ENCODE results near the gene CNTNAP2. TPM values are rescaled to one million over a fixed set of nuclear protein-coding genes. Genes with fewer than 3 reads are reported as not detected.
A peak's percentile ranks its signal among the peaks of the same experiment; 100 is the strongest.

The CNTNAP2 gene
- total RNA-seq, 1 donor from 2014 or later = 4.2 TPM

- Mint-ChIP-seq H3K9me3 (no peaks in the 10 kb centered on the region), H3K27ac (no peak overlapping the region), H3K4me1 (peaks cover 33% of the 10 kb centered on the region), H3K36me3 (no peaks in the 10 kb centered on the region), H3K4me3 (no peak overlapping the region), H3K27me3 (ENCODE audit: low read depth) (peaks cover 54% of the 10 kb centered on the region)
- TF ChIP-seq CTCF (IDR thresholded peaks at IDR 0.05; ENCODE audit: unreplicated experiment) = no peak
- no peak for DNase-seq (ENCODE audit: low spot score in 2 of 2, unreplicated experiment in 2 of 2)
Measured at GRCh38 chr7:148337246-148337965, 2220.8 kb downstream of the CNTNAP2 start.

DNA sequence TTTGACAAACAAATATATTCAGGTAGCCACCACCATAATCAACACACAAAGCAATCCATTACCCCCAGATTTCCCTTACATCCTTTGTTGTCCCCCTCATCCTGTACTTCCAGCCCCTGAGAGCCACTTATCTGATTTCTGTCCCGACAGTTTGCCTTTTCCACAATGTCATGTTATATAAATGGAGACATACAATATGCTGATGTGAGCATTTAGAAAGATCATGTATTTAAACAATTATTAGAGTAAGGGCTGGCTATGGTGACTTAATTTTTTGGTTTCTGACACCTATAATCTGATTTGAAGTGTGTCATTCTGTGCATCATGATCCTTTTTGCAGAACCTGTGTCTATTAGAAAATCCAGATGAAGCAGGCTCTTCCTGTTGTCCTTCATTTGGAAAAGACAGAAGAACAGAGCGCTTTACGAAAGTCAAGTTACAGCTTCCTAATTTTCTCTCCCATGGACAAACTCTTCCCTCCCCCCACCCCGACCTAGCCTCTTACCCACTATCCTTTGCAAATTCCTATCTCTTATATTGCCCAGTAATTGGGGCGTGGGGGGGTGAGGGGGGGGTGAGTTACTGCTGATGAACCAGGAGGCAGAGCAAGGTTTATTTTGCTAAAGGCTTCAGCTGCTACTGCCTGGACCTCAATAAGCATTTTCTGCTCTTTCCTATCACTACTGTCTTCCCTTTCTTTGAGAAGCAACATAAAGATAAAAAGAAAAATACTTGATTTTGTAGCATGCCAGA is 2221.6 kb downstream of the CNTNAP2 start:
- no peaks in the 10 kb centered on the region for H3K9me3 Mint-ChIP-seq
- TF ChIP-seq CTCF (IDR thresholded peaks at IDR 0.05; ENCODE audit: unreplicated experiment) = no peak
- peaks cover 33% of the 10 kb centered on the region for H3K4me1 Mint-ChIP-seq
- H3K27me3 Mint-ChIP-seq (ENCODE audit: low read depth) = peaks cover 61% of the 10 kb centered on the region
- peak overlapping the region; percentile 86 for H3K4me3 Mint-ChIP-seq
- H3K27ac Mint-ChIP-seq = no peak overlapping the region
- no peaks in the 10 kb centered on the region for H3K36me3 Mint-ChIP-seq
- DNase-seq (ENCODE audit: low spot score in 2 of 2, unreplicated experiment in 2 of 2) = no peak

DNA sequence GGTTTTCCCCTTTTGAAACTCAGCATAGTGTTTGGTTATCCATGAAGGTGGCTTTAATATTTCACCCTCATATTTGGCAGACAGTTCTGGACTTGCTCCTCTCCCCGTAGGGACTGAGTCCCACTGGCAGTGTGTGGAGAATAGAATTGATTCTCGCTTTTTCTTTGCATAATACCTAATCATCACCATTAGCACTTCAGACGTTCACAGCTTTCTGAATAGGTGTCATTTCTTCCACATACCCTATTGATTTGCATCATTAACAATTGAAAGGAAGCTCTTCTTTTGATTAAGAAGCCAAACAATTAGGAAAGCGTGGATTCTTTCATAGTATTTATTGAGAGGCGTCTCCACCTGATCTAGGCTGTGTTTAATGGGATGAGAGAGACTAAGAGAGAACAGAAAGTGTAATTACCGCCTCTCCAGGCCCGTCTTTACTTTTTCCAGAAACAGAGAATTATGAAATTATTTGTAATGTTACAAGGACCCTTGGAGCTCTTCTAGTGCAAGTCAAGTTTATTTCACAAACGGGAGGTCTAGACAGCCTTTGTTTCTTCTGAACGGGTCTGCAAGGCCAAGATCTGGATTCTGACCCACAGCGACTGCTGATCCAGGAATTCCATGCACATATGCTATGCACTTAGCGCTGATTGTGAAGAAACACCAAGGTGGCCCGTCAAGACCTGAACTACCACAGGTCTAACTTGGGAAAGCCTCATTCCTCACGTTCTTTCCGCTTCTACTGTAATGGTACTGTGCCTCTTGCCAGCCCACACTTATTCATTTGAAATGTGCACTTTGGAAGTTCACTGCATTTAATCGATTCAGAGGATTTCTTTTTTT is 2224.1 kb downstream of the CNTNAP2 start:
- peaks cover 34% of the 10 kb centered on the region for H3K4me1 Mint-ChIP-seq
- H3K27me3 Mint-ChIP-seq (ENCODE audit: low read depth) = peaks cover 63% of the 10 kb centered on the region
- H3K4me3 Mint-ChIP-seq = peak overlapping the region; percentile 86
- DNase-seq (ENCODE audit: low spot score in 2 of 2, unreplicated experiment in 2 of 2) = no peak
- TF ChIP-seq CTCF (IDR thresholded peaks at IDR 0.05; ENCODE audit: unreplicated experiment) = no peak
- no peaks in the 10 kb centered on the region for H3K36me3 Mint-ChIP-seq
- H3K9me3 Mint-ChIP-seq = no peaks in the 10 kb centered on the region
- H3K27ac Mint-ChIP-seq = no peak overlapping the region

DNA sequence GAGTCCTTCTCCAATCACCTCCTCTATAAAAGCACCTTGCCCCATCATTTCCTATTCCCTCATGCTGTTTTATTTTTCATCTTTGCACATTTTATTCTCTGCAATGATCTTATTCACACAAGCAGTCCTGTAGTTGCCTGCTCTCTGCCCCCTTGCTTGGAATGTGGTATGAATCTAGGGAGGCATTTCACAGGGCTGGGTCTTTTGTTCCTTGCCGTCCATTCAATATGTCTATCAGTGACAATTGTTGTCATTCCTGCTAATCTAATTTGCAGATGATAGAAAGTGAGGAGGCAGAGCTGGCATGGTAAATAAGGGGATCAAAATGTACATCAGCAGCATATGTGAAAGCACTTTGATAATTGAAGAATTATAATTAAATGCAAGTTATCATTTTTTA is 2227.8 kb downstream of the CNTNAP2 start:
- Mint-ChIP-seq H3K9me3 (no peaks in the 10 kb centered on the region), H3K27ac (no peak overlapping the region), H3K36me3 (no peaks in the 10 kb centered on the region), H3K4me1 (peaks cover 21% of the 10 kb centered on the region), H3K4me3 (no peak overlapping the region), H3K27me3 (ENCODE audit: low read depth) (peaks cover 39% of the 10 kb centered on the region)
- DNase-seq (ENCODE audit: low spot score in 2 of 2, unreplicated experiment in 2 of 2) = no peak
- no peak for TF ChIP-seq CTCF (IDR thresholded peaks at IDR 0.05; ENCODE audit: unreplicated experiment)

GRCh38 chr7:148347981-148348380 is 2231.4 kb downstream of the CNTNAP2 start:
- Mint-ChIP-seq H3K4me3 (peak overlapping the region; percentile 33), H3K27me3 (ENCODE audit: low read depth) (peaks cover 5% of the 10 kb centered on the region), H3K27ac (peak overlapping the region; percentile 78), H3K9me3 (peaks cover 11% of the 10 kb centered on the region), H3K36me3 (no peaks in the 10 kb centered on the region), H3K4me1 (peaks cover 14% of the 10 kb centered on the region)
- TF ChIP-seq CTCF (IDR thresholded peaks at IDR 0.05; ENCODE audit: unreplicated experiment) = no peak
- DNase-seq (ENCODE audit: low spot score in 2 of 2, unreplicated experiment in 2 of 2) = no peak
